HK-2 (cell line): ENCODE data around the gene CCT7.

Experiments used
- DNase-seq: peaks from one replicate; pipeline ENCODE4 v3.0.0-alpha.2; 2018; ENCODE audit not compliant: unreplicated experiment

Gene CCT7

DNA sequence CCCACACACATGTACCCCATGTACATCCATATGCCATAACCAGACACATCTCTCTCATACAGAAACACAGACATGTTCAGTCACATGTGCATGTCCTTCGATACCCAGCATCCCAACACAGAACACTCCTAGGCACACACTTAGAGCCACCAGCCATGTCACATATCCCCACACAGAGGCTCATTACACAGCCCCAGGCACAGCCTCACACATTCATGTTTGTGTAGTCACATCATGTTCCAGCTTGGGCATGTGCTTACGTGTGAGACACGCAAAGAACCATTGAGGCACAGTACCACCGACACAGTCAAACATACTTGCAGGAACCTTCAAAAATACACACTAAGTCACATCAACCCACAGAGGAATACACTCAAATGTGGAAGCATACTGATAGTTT, 32.9 kb downstream of the CCT7 start:
- no peak for DNase-seq

DNA sequence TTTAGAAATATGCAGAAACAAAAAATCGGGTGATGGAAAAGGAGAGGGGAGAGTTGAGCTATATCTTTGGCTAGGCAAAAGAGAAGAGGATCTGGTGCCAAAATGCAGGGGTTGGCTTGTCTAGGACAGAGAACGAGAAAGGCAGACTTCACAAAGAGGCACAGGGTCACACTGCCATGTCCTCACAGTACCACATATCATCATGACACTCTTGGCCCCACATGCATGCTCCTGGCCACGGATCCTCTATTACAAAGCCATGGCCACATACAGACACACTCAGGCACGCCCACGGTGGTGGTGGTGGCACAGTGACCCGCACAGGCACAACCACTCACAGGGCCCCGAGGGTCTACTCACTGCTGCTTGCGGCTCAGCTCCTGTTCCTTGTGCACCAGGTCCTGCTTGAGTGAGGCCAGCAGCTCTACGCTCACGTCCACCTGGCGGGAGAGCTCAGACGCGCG, 34.3 kb downstream of the CCT7 start:
- DNase-seq = no peak

- no peak for DNase-seq
Measured at GRCh38 chr2:73268830-73269685, 35.0 kb downstream of the CCT7 start.

GRCh38 chr2:73269686-73270465, 35.8 kb downstream of the CCT7 start:
- no peak for DNase-seq

DNA sequence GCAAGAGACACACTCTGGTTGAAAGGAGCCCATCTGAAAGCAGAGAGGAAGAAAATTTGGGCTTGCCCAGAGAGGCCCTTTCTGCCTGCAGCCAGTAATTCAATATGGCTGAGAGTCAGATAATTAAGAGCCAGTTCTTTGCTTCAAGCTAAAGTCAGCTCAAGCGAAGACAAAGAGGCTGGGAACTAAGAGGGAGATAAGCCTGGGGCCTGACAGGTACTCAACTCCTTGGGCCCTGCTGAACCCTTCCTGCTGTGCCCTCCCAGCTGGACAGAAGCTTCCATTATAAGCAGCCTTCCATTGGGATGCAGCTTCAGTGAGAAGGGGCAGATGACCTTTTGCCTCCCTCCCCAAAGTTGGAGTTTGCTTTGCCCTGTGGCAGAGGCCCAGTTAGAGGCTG, 38.2 kb downstream of the CCT7 start:
- DNase-seq = no peak

DNA sequence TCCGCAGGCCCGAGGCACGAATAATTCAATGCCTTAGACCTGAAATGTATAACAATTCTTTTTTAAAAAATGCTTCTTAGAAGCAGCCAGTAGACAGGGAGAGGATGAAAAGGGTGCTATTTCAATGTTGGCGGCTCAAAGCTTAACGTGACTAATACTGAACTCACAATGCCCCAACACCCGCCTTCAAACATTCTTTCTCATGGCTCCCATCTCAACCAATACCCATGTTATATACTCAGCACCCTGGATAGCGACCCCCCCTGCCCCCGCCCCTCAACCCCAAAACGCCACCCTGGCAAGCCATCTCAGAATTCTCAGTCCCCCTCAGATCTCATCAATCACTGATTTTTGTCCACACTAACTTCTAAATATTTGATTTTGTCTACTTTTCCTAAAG, 45.7 kb downstream of the CCT7 start:
- no peak for DNase-seq

DNA sequence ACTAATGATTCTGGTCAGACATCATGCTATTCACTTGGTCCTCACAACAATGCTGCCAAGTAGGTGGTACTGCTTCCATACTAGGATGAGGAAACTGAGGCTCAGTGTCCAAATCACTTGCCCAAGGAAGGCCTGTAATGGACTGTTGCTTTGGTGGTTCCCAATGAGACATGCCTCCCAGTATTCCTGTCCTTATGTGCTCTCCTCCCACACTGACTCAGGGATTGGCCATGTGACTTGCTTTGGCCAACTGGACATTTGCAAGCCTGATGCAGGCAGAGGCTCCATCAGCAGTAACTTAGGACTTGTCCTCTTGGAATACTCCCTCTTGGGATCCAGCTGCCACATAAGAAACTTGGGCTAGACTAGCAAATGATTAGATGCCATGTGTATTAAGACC, 47.1 kb downstream of the CCT7 start:
- no peak for DNase-seq

- no peak for DNase-seq
Measured at GRCh38 chr2:73282924-73283544, 48.9 kb downstream of the CCT7 start.

DNA sequence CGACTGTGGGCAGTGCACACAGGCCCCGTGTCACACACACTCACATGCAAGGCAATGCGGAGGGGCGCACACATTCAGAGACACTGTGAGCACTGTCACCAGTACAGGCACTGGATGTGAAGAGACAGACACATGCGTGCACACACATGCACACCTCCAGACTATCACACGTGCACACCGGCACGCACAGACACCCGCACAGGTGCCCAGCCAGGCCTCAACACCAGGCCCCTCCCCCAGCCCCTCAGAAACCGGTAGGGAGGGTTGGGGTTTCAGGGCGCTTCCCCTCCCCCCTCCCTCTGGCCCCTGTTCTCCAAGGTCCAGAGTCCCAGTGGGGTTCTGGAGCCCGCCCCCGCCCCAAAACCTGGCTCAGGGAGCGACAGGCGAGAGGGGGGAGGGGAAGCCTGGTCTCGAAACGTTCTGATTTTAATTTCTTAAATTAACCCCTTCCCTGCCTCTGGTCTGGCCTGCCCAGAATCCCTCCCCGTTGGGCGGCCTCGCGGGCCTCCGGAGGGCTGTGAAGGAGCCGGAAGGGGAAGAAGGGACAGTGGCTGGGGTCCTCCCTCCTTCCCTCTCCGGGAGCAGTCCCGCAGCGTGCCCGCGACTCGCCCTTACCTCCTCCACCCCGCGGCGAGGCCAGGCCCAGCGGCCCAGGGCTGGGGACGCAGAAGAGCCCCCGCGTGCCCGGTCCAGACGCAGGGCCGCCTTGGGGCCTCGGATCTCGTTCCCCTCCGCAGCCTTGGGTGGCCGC, 49.6 kb downstream of the CCT7 start:
- no peak for DNase-seq

GRCh38 chr2:73284296-73285158, 50.4 kb downstream of the CCT7 start, which contains the start of gene FBXO41:
FBXO41 (minus strand) TSS chr2:73284478; CDS start chr2:73269630, 14,848 bp downstream.
- peak; percentile 66 for DNase-seq

GRCh38 chr2:73285159-73285739, 51.1 kb downstream of the CCT7 start:
- no peak for DNase-seq

DNA sequence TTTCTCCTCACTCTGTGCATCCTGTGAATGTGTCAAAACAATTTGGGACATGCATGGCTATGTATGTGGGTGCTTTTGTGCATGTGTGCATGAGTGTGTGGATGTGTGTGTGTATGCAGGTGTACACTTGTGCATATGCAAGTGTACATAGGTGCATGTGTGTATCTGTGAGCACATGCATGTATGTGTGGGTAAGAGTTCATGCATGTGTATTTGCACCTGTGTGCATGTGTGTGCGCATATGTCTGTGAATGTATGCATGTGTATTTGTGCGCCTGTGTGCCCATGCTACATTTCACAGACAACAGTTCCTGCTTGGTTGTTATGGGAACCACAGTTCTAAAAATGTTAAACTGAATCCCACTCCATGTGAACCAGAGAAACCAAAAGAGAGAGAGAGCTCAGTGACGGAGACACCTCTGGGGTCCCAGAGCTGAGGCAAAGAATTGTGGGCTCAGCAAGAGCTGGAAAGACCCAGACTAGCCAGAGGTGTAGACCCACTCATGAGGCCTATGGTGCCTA, 52.1 kb downstream of the CCT7 start:
- no peak for DNase-seq

DNA sequence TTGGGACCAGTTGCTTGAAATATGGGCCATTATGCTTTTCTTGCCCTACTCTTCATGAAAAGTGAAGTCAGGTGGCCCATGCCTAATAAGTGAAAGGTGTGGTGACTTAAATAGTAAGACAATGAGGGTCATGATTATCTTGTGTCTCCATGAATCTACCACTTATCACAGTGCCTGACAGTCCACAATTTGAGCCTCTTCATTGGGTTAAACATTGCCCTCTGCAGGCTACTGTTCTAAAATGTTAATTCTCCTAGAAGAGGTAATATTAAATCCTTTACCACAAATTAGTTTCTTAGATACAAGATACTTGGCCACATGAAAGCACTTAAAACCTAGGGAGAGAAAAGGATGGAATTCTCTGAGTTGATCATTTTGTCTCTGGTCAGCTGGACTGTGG, 55.2 kb downstream of the CCT7 start:
- no peak for DNase-seq

- DNase-seq = no peak
Measured at GRCh38 chr2:73290049-73290839, 56.1 kb downstream of the CCT7 start.

DNA sequence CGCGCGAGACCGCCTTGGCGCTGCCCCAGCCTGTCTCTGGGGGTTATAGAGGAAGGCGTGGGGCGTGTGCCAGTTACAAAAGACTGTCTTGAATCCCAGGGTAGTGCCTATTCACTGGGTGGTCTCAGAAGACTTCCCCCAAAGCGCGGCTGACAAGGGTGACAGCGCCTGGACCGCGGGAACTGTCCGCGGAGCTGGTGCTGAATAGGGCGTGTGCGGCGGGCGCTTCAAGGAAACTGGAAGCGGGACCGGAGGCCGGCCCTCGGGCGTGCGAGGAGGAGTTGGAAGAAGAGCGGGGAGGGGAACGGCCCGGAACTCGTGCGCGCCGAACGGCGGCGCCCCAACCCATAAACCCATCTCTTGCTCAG, 57.0 kb downstream of the CCT7 start:
- DNase-seq = peak; percentile 66

DNA sequence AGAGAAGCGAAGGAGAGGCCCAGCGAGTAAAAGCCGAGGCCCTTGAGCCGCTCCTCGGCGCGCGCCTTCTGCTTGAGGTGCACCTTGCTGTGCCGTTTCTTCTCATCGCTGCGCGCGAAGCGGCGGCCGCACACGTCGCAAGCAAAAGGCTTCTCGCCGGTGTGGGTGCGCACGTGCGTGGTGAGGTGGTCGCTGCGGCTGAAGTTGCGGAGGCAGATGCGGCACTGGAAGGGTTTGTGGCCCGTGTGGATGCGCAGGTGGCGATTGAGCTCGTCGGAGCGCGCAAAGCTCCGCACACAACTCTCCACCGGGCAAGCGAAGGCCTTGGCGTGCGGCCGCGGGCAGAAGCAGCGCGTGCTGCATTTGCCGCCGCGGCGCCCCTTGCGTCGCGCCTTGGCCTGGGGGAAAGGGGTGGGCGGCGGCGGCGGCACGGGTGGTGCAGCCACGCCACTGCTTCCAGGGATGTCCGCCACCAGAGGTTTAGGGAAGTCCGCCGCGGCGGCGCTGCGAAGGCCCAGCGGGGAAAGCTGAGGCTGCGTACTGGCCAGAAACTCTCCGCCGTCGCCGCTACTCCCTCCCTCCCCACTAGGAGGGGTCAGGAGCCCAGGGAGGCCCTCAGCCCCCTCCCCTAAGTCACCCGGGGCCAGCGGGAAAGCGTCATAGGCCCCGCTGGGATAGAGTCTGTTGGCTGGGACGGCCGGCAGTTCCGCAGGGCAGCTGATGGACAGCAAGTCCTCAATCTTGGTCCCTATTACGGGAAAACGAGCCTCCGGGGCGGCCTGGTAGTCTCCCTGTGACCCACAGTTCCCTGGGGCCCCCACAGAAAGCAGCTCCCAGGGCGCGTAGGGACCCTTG, 57.6 kb downstream of the CCT7 start:
- no peak for DNase-seq

GRCh38 chr2:73292316-73292905, 58.3 kb downstream of the CCT7 start:
- DNase-seq = no peak
